Psoas muscle (tissue), 8 donors: ENCODE data around the gene PDHX. TPM values are rescaled to one million over a fixed set of nuclear protein-coding genes. Genes with fewer than 3 reads are reported as not detected.

Experiments
- ATAC-seq, 4 donors: fragments of 200-7000 bp; cut with Tn5 transposase; one replicate each; pipeline ENCODE4 v1.9.1; 2020; ENCODE audit warnings: moderate library complexity in 3 of 4, mild to moderate bottlenecking in 2 of 4
- DNase-seq, 2 donors: peaks; one replicate each; pipeline ENCODE4 v3.0.0-alpha.2; 2020
- H3K27ac ChIP-seq: fragments of 200-600 bp; one replicate; pipeline ENCODE4 v1.8.0; 2022
- H3K27me3 ChIP-seq, 3 donors: fragments of 200-600 bp in 1 of 3; one replicate each; pipeline versions ENCODE4 v1.6.1 to v1.8.0; 2013 to 2022; ENCODE audit warnings: low read length in 2 of 3, mild to moderate bottlenecking in 2 of 3, moderate library complexity in 1 of 3; ENCODE audit not compliant: insufficient read depth in 3 of 3
- H3K36me3 ChIP-seq, 2 donors: fragments of 200-600 bp in 1 of 2; one replicate each; pipeline versions ENCODE4 v1.6.1 to v1.8.0; 2013 to 2022; ENCODE audit warnings: low read depth in 1 of 2, mild to moderate bottlenecking in 1 of 2, moderate library complexity in 1 of 2; ENCODE audit not compliant: insufficient read depth in 1 of 2
- H3K4me1 ChIP-seq: fragments of 200-600 bp; one replicate; pipeline ENCODE4 v1.8.0; 2022
- H3K4me3 ChIP-seq: fragments of 200-600 bp; one replicate; pipeline ENCODE4 v1.8.0; 2022; ENCODE audit warnings: mild to moderate bottlenecking
- H3K9me3 ChIP-seq: fragments of 200-600 bp; one replicate; pipeline ENCODE4 v1.8.0; 2022
- WGBS, 3 donors: extraction: QIAGEN DNeasy Blood & Tissue Kit; methylation state at CpG; one replicate each; pipeline versions ENCODE4 v1.1.6 to v1.1.7; 2013; 5-methylcytosine and 5-hydroxymethylcytosine counted together
- intact Hi-C, 2 donors: fragments of 100-400 bp; cut with DNase I; formaldehyde crosslinking; loops; one replicate each; pipeline versions ENCODE4 v1.11.0 to v1.14.2; 2022
- polyA plus RNA-seq, 3 donors: library from polyadenylated mRNA; stranded (reverse); fragments of 200-250 nt; gene quantifications; one replicate each; pipeline ENCODE4 v1.2.3, GENCODE V29; 2013
- total RNA-seq, 4 donors: library from RNA; stranded (reverse); fragmentation: NEBNext Ultra II Directional in 2 of 4; extraction: Animal tissue kit (Norgen Biotek cat#: 25700) in 2 of 4; gene quantifications; one replicate each; pipeline versions ENCODE4 v1.2.1 to v1.2.4, GENCODE V29; 2021 to 2023
- TF ChIP-seq, protein P1 (sequence below): fragments of 200-600 bp; IDR thresholded peaks from one replicate; pipeline ENCODE4 v1.8.0; 2022; ENCODE audit warnings: antibody characterized with exemption
- donor health status: healthy with polysubstance abuse.
- donor health status: DM: no; HTN: no; CAD: no; lungs with moderate emphysema.
- donor health status: Bipolar disorder and iron deficiency.
- donor health status: healthy.
- donor health status: DM: yes; HTN: yes; CAD: no.
- donor health status: DM: no; HTN: no; CAD: no.
- donor health status: DM: no; HTN: no; CAD: no.
- donor health status: DM: yes; HTN: yes; CAD: no.

The PDHX gene
- total and polyA plus RNA-seq, 7 donors, result 64.6 to 189 (median 101) TPM

GRCh38 chr11:35039076-35039475, 122.7 kb downstream of the PDHX start:
- no peak for ATAC-seq
- H3K4me1 ChIP-seq, result peaks cover 38% of the 10 kb centered on the region
- intact Hi-C loops, result no loop called here
- H3K36me3 ChIP-seq, result no peaks in the 10 kb centered on the region
- no peak for DNase-seq
- no peaks in the 10 kb centered on the region for H3K9me3 ChIP-seq
- TF ChIP-seq, protein P1, sequence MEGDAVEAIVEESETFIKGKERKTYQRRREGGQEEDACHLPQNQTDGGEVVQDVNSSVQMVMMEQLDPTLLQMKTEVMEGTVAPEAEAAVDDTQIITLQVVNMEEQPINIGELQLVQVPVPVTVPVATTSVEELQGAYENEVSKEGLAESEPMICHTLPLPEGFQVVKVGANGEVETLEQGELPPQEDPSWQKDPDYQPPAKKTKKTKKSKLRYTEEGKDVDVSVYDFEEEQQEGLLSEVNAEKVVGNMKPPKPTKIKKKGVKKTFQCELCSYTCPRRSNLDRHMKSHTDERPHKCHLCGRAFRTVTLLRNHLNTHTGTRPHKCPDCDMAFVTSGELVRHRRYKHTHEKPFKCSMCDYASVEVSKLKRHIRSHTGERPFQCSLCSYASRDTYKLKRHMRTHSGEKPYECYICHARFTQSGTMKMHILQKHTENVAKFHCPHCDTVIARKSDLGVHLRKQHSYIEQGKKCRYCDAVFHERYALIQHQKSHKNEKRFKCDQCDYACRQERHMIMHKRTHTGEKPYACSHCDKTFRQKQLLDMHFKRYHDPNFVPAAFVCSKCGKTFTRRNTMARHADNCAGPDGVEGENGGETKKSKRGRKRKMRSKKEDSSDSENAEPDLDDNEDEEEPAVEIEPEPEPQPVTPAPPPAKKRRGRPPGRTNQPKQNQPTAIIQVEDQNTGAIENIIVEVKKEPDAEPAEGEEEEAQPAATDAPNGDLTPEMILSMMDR, result no peak
- H3K27ac ChIP-seq, result no peak overlapping the region
- H3K27me3 ChIP-seq, result no peaks in the 10 kb centered on the region
- no peak overlapping the region for H3K4me3 ChIP-seq
- 88 to 95% (median 91%) methylated on average over 3 of the region's 3 CpGs for WGBS, 3 donors

- Histone ChIP-seq H3K27me3 (no peaks in the 10 kb centered on the region), H3K36me3 (no peaks in the 10 kb centered on the region), H3K9me3 (no peaks in the 10 kb centered on the region), H3K27ac (peak overlapping the region; percentile 68), H3K4me1 (peaks cover 42% of the 10 kb centered on the region), H3K4me3 (no peak overlapping the region)
- TF ChIP-seq, protein P1, result no peak
- DNase-seq (no peak), ATAC-seq (peak; percentile 72 to 88 (median 77))
- WGBS, 3 donors, result 58 to 76% (median 65%) methylated on average over 12 of the region's 12 CpGs
- intact Hi-C loops, result no loop called here
Observed at GRCh38 chr11:35040221-35040942, 124.0 kb downstream of the PDHX start.

DNA sequence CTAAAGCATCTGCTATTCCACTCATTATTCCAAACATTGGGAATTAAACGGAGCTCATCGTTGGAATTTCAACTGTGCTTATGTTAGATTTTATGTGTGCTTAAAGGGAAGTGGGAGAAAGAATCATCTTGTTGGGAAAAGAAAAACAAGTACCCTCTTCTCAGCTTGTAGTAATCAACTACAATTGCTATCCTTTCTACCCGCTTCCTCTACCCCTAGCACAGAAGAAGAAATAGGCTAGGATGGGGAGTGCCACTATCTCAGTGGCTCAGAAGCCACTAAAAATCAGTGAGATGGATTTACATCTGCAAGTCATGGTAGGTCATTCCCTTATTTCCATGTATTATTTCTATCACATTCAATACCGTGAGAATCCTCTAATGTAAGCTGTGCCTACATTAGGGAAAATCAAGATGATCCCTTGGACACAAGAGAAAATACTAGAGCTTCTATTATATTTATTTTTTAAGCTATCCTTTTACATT, 124.7 kb downstream of the PDHX start:
- ATAC-seq, result no peak
- no peak overlapping the region for H3K4me3 ChIP-seq
- H3K27me3 ChIP-seq, result no peaks in the 10 kb centered on the region
- DNase-seq, result no peak
- H3K36me3 ChIP-seq, result no peaks in the 10 kb centered on the region
- intact Hi-C loops, result no loop called here
- TF ChIP-seq, protein P1, result no peak
- WGBS, 3 donors, result 59 to 69% (median 65%) methylated on average over 4 of the region's 4 CpGs
- H3K9me3 ChIP-seq, result no peaks in the 10 kb centered on the region
- peaks cover 42% of the 10 kb centered on the region for H3K4me1 ChIP-seq
- H3K27ac ChIP-seq, result peak overlapping the region; percentile 65

DNA sequence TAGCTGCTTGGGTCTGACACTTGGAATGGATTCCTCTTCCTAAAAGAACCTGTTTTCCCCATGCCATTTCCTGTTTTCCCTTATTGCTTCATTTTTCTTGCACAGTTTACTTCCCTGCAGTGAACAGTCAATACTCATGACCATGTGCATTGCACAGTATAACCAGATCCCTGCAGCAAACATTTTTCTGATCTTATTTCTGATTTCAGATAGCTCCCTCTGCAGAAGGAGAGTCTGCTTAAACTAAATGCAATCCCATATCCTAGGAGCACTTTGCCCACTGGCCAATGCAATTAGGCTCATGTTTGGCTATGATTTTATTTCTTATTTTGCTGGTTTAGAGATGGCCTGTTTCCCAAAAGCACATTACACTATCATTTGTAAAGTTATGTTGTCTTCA, 125.8 kb downstream of the PDHX start:
- ATAC-seq (no peak), DNase-seq (no peak)
- intact Hi-C loops, result no loop called here
- Histone ChIP-seq H3K9me3 (no peaks in the 10 kb centered on the region), H3K4me3 (no peak overlapping the region), H3K4me1 (peaks cover 39% of the 10 kb centered on the region), H3K27me3 (no peaks in the 10 kb centered on the region), H3K36me3 (no peaks in the 10 kb centered on the region), H3K27ac (peak overlapping the region; percentile 58)
- TF ChIP-seq, protein P1, result no peak

DNA sequence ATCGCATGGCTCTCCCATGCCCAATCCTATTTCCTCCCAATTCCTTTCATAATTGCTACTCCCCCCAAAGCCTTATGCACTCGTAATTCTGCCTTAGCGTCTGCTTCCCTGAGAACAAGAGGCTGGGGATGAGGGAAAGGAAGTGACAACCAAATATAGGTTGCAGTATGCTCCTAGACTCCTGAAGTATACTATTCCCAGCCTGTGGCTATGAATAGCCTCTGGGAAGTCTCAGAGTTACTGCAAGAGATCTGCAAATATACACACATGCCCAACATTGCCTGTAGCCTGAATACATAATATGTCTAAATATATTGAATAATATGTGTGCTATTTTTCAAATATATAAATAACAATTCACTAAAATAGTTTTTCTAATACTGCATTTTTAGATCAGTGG, 126.5 kb downstream of the PDHX start:
- Histone ChIP-seq H3K4me3 (no peak overlapping the region), H3K36me3 (no peaks in the 10 kb centered on the region), H3K4me1 (peaks cover 39% of the 10 kb centered on the region), H3K27ac (peak overlapping the region; percentile 58), H3K27me3 (no peaks in the 10 kb centered on the region), H3K9me3 (no peaks in the 10 kb centered on the region)
- WGBS, 3 donors, result 37 to 56% (median 41%) methylated on average over 3 of the region's 3 CpGs
- intact Hi-C loops, result no loop called here
- TF ChIP-seq, protein P1, result no peak
- DNase-seq (no peak), ATAC-seq (peak; percentile 59 to 88 (median 85))
